HCT116 (cell line): ENCODE measurements around the gene INTS6L. TPM values are rescaled to one million over a fixed set of nuclear protein-coding genes. Genes with fewer than 3 reads are reported as not detected.

Experiments
- ATAC-seq: fragments of 200-7000 bp; cut with Tn5 transposase; 2 replicates; pipeline ENCODE4 v1.9.1; 2020; ENCODE audit warnings: mild to moderate bottlenecking, moderate library complexity
- BruUV-seq: library from RNA; stranded (reverse); fragments of 400-500 nt; replicated peaks from 2 replicates; lab custom pipeline; 2021; lab: Mats Ljungman, UMichigan
- CTCF ChIA-PET: fragments of 300-600 bp; sonication (Branson Sonifier 250); formaldehyde crosslinking; loops from one replicate; lab custom pipeline; 2021; ENCODE audit warnings: antibody characterized with exemption; lab: Charles Lee
- POLR2A ChIA-PET: fragments of 300-600, 350-600 bp; sonication (Branson Sonifier 250); formaldehyde crosslinking; loops from one replicate; lab custom pipeline; 2021; ENCODE audit warnings: antibody characterized with exemption; lab: Charles Lee
- RAD21 ChIA-PET, 2 experiments: fragments of 300-600 bp; sonication (Branson Sonifier 250); formaldehyde crosslinking; loops; one replicate each; lab custom pipeline; 2023; ENCODE audit warnings: low total read pairs in 2 of 2; ENCODE audit not compliant: uncharacterized antibody in 2 of 2, unreplicated experiment in 2 of 2, low non-redundant PET in 1 of 2; lab: Charles Lee
- DNase-seq: peaks from one replicate; pipeline ENCODE4 v3.0.0-alpha.2; 2010; ENCODE audit warnings: low read depth, low spot score
- H2AFZ ChIP-seq: fragments of 200-600 bp; shearing (Covaris generic), sonication (generic); 2 replicates; pipeline ENCODE4 v1.6.1; 2017; ENCODE audit warnings: low read depth, mixed run types, mixed read lengths, antibody characterized with exemption, low read length; ENCODE audit not compliant: poor library complexity, severe bottlenecking
- H3K27ac ChIP-seq: 2 replicates; pipeline ENCODE4 v1.5.1; 2012; ENCODE audit warnings: low read depth, low read length
- H3K27me3 ChIP-seq: fragments of 200-600 bp; sonication (generic); 2 replicates; pipeline ENCODE4 v1.6.1; 2016; ENCODE audit warnings: mixed run types, low read length, mixed read lengths; ENCODE audit not compliant: insufficient read depth
- H3K36me3 ChIP-seq, 2 experiments: fragments of 200-500 bp in 1 of 2; fragments of 200-600 bp in 1 of 2; sonication (Bioruptor generic) in 1 of 2; sonication (generic) in 1 of 2; 2 replicates each; pipeline versions ENCODE4 v1.5.1 to v1.6.1; 2014 to 2016; ENCODE audit warnings: low read length in 2 of 2, inconsistent platforms in 1 of 2, mixed read lengths in 1 of 2, mixed run types in 1 of 2; ENCODE audit not compliant: insufficient read depth in 2 of 2, control insufficient read depth in 1 of 2
- H3K4me1 ChIP-seq, 2 experiments: fragments of 200-600 bp in 1 of 2; sonication (generic) in 1 of 2; 2 replicates each; pipeline versions ENCODE4 v1.5.1 to v1.6.1; 2012 to 2017; ENCODE audit warnings: low read length in 2 of 2, inconsistent platforms in 1 of 2, mild to moderate bottlenecking in 1 of 2, mixed read lengths in 1 of 2, mixed run types in 1 of 2, moderate library complexity in 1 of 2; ENCODE audit not compliant: insufficient read depth in 2 of 2, control insufficient read depth in 1 of 2
- H3K4me2 ChIP-seq: fragments of 200-600 bp; sonication (generic); 2 replicates; pipeline ENCODE4 v1.6.1; 2017; ENCODE audit warnings: mixed run types, low read length, mixed read lengths
- H3K4me3 ChIP-seq, 2 experiments: fragments of 200-600 bp in 1 of 2; sonication (generic) in 1 of 2; replicated peaks in 1 of 2; 2 replicates each; pipeline ENCODE4 v1.5.1; 2011 to 2016; ENCODE audit warnings: low read length in 2 of 2, control low read depth in 1 of 2, low read depth in 1 of 2, mild to moderate bottlenecking in 1 of 2, mixed read lengths in 1 of 2, mixed run types in 1 of 2
- H3K79me2 ChIP-seq: fragments of 200-600 bp; sonication (generic); 2 replicates; pipeline ENCODE4 v1.6.1; 2017; ENCODE audit warnings: mild to moderate bottlenecking, mixed run types, low read length, moderate library complexity, mixed read lengths; ENCODE audit not compliant: insufficient read depth
- H3K9ac ChIP-seq: fragments of 200-600 bp; sonication (generic); 2 replicates; pipeline ENCODE4 v1.6.1; 2016; ENCODE audit warnings: low read length, mixed read lengths
- H3K9me2 ChIP-seq: fragments of 200-600 bp; sonication (generic), shearing (Covaris generic); 2 replicates; pipeline ENCODE4 v1.6.1; 2017; ENCODE audit warnings: mixed run types, mild to moderate bottlenecking, moderate library complexity; ENCODE audit not compliant: insufficient read depth
- H3K9me3 ChIP-seq, 2 experiments: fragments of 200-500 bp in 1 of 2; fragments of 200-600 bp in 1 of 2; sonication (Bioruptor generic) in 1 of 2; sonication (generic) in 1 of 2; 2 replicates each; pipeline ENCODE4 v1.6.1; 2014 to 2017; ENCODE audit warnings: low read length in 2 of 2, mixed read lengths in 2 of 2, inconsistent platforms in 1 of 2, low read depth in 1 of 2, mild to moderate bottlenecking in 1 of 2, mixed run types in 1 of 2, moderate library complexity in 1 of 2; ENCODE audit not compliant: control insufficient read depth in 1 of 2, insufficient read depth in 1 of 2
- H4K20me1 ChIP-seq: fragments of 200-600 bp; sonication (generic), shearing (Covaris generic); 2 replicates; pipeline ENCODE4 v1.6.1; 2017; ENCODE audit warnings: mixed run types, mild to moderate bottlenecking, moderate library complexity; ENCODE audit not compliant: insufficient read depth
- ATF3 ChIP-seq: IDR thresholded peaks from 2 replicates; pipeline ENCODE4 v1.6.1; 2012
- CBX3 ChIP-seq: IDR thresholded peaks from 2 replicates; pipeline ENCODE4 v1.6.1; 2012; ENCODE audit warnings: low read depth
- EGR1 ChIP-seq: IDR thresholded peaks from 2 replicates; pipeline ENCODE4 v1.6.1; 2012; ENCODE audit warnings: low read depth
- EZH2phosphoT487 ChIP-seq: fragments of 200-600 bp; IDR thresholded peaks from 2 replicates; pipeline ENCODE4 v1.6.1; 2018; ENCODE audit warnings: antibody characterized with exemption, borderline replicate concordance
- FOSL1 ChIP-seq: IDR thresholded peaks from 2 replicates; pipeline ENCODE4 v1.6.1; 2012; ENCODE audit warnings: low read depth
- JUND ChIP-seq: IDR thresholded peaks from 2 replicates; pipeline ENCODE4 v1.6.1; 2012
- MAX ChIP-seq: IDR thresholded peaks from 2 replicates; pipeline ENCODE4 v1.6.1; 2012
- POLR2AphosphoS5 ChIP-seq: IDR thresholded peaks from 2 replicates; pipeline ENCODE4 v1.6.1; 2011; ENCODE audit warnings: mild to moderate bottlenecking, low read depth, low read length, moderate library complexity
- RAD21 ChIP-seq: IDR thresholded peaks from 2 replicates; pipeline ENCODE4 v1.6.1; 2012; ENCODE audit warnings: low read depth, mild to moderate bottlenecking
- REST ChIP-seq: IDR thresholded peaks from 2 replicates; pipeline ENCODE4 v1.6.1; 2012; ENCODE audit warnings: low read depth
- SIN3A ChIP-seq: IDR thresholded peaks from 2 replicates; pipeline ENCODE4 v1.6.1; 2012; ENCODE audit warnings: low read depth
- SP1 ChIP-seq: IDR thresholded peaks from 2 replicates; pipeline ENCODE4 v1.6.1; 2012; ENCODE audit warnings: low read depth
- SRF ChIP-seq: IDR thresholded peaks from 2 replicates; pipeline ENCODE4 v1.6.1; 2012; ENCODE audit warnings: low read depth
- TCF7L2 ChIP-seq: IDR thresholded peaks from 2 replicates; pipeline ENCODE4 v1.7.0; 2011; ENCODE audit warnings: borderline replicate concordance, inconsistent platforms; ENCODE audit not compliant: insufficient read depth, insufficient read length; ENCODE audit errors: extremely low read depth
- YY1 ChIP-seq: IDR thresholded peaks from 2 replicates; pipeline ENCODE4 v1.6.1; 2011; ENCODE audit warnings: low read length, low read depth, moderate library complexity, mild to moderate bottlenecking; ENCODE audit not compliant: insufficient replicate concordance; ENCODE audit errors: extremely low read depth
- ZBTB33 ChIP-seq: IDR thresholded peaks from 2 replicates; pipeline ENCODE4 v1.6.1; 2011; ENCODE audit warnings: mild to moderate bottlenecking, low read length, moderate library complexity; ENCODE audit not compliant: insufficient replicate concordance; ENCODE audit errors: extremely low read depth
- ZNF274 ChIP-seq: fragments of 200-500 bp; sonication (Bioruptor generic); IDR thresholded peaks from 2 replicates; pipeline ENCODE4 v1.6.1; 2014; ENCODE audit warnings: mild to moderate bottlenecking, low read depth, low read length, inconsistent platforms
- intact Hi-C: fragments of 100-400 bp; cut with micrococcal nuclease; formaldehyde crosslinking; loops from 2 replicates; pipeline ENCODE4 v1.10.0; 2022
- total RNA-seq: library from RNA; stranded (reverse); gene quantifications from one replicate; pipeline ENCODE4 v1.2.1, GENCODE V29; 2021; ENCODE audit not compliant: unreplicated experiment

Gene INTS6L
- total RNA-seq, 1 experiment from 2014 or later, result 3.6 TPM

- Histone ChIP-seq H3K9ac (no peak overlapping the region), H3K4me1 (no peaks in the 10 kb centered on the region), H3K4me2 (no peak overlapping the region), H3K36me3 (no peaks in the 10 kb centered on the region), H3K9me3 (no peaks in the 10 kb centered on the region), H3K4me3 (no peak overlapping the region), H3K27ac (no peak overlapping the region), H3K27me3 (no peaks in the 10 kb centered on the region), H4K20me1 (no peaks in the 10 kb centered on the region), H3K79me2 (no peaks in the 10 kb centered on the region), H2AFZ (no peak overlapping the region), H3K9me2 (no peaks in the 10 kb centered on the region)
- no peak for DNase-seq
- intact Hi-C loops, result no loop called here
- no peak for TF ChIP-seq JUND
- BruUV-seq, result no TSS peak
- no peak for ATAC-seq
- RAD21 ChIA-PET, result no interaction called here
- CTCF ChIA-PET, result no interaction called here
- POLR2A ChIA-PET, result no interaction called here
Observed at GRCh38 chrX:135497736-135498135, 22.7 kb upstream of the INTS6L start.

- intact Hi-C loops, result no loop called here
- RAD21 ChIA-PET, result no interaction called here
- Histone ChIP-seq H4K20me1 (no peaks in the 10 kb centered on the region), H3K9ac (no peak overlapping the region), H3K4me3 (no peak overlapping the region), H3K9me3 (no peaks in the 10 kb centered on the region), H3K27ac (no peak overlapping the region), H3K36me3 (no peaks in the 10 kb centered on the region), H3K79me2 (no peaks in the 10 kb centered on the region), H3K9me2 (no peaks in the 10 kb centered on the region), H3K4me1 (no peaks in the 10 kb centered on the region), H2AFZ (no peak overlapping the region), H3K4me2 (no peak overlapping the region), H3K27me3 (no peaks in the 10 kb centered on the region)
- POLR2A ChIA-PET, result no interaction called here
- no TSS peak for BruUV-seq
- ATAC-seq, result no peak
- no peak for DNase-seq
- CTCF ChIA-PET, result no interaction called here
- no peak for TF ChIP-seq REST
- TF ChIP-seq EZH2phosphoT487, result no peak
- TF ChIP-seq EGR1, result no peak
- no peak for TF ChIP-seq JUND
- no peak for TF ChIP-seq YY1
- TF ChIP-seq ATF3, result no peak
- TF ChIP-seq SIN3A, result no peak
- no peak for TF ChIP-seq SP1
- no peak for TF ChIP-seq ZBTB33
- no peak for TF ChIP-seq ZNF274
- no peak for TF ChIP-seq FOSL1
- TF ChIP-seq RAD21, result no peak
- no peak for TF ChIP-seq CBX3
- no peak for TF ChIP-seq POLR2AphosphoS5
- no peak for TF ChIP-seq MAX
- TF ChIP-seq SRF, result no peak
- no peak for TF ChIP-seq TCF7L2
Observed at GRCh38 chrX:135498236-135498635, 22.2 kb upstream of the INTS6L start.
